Measurements from ENCODE around the gene POLR1D. TPM values are rescaled to one million over a fixed set of nuclear protein-coding genes. Genes with fewer than 3 reads are reported as not detected.

The POLR1D gene
- total and polyA plus RNA-seq, 2 experiments from 2014 or later, result 177 to 197 TPM

DNA sequence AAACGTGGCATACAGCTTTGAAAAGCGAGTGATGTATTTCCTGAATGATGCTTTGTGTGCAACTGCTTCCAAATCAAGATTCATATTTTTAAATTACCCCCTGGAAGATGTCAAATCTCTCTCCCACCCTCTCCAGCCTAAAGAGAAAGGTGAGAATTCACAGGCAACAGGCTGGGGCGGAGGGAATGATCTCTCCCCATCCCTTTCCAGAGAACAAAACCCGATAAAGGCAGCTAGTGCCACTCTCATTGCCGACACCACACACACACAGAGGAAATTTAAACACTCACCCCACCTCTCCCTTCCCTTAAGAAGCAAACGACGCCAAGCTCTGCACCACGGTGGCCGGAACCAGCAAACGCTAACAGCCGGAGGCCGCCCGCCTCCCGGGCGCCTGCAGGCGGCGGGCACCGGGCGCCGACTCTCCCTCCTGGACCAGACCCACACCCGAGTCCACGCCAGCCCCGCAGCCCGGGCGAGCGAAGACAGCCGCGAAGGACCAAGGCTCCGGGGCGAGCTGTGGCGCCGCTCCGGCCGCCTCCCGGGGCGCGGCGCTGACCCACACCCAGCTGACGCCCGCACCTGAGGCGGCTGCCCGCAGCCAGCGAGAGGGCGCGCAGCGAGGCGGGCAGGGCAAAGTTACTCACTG, 1.8 kb upstream of the POLR1D start (continued):
- TF ChIP-seq, protein P1, sequence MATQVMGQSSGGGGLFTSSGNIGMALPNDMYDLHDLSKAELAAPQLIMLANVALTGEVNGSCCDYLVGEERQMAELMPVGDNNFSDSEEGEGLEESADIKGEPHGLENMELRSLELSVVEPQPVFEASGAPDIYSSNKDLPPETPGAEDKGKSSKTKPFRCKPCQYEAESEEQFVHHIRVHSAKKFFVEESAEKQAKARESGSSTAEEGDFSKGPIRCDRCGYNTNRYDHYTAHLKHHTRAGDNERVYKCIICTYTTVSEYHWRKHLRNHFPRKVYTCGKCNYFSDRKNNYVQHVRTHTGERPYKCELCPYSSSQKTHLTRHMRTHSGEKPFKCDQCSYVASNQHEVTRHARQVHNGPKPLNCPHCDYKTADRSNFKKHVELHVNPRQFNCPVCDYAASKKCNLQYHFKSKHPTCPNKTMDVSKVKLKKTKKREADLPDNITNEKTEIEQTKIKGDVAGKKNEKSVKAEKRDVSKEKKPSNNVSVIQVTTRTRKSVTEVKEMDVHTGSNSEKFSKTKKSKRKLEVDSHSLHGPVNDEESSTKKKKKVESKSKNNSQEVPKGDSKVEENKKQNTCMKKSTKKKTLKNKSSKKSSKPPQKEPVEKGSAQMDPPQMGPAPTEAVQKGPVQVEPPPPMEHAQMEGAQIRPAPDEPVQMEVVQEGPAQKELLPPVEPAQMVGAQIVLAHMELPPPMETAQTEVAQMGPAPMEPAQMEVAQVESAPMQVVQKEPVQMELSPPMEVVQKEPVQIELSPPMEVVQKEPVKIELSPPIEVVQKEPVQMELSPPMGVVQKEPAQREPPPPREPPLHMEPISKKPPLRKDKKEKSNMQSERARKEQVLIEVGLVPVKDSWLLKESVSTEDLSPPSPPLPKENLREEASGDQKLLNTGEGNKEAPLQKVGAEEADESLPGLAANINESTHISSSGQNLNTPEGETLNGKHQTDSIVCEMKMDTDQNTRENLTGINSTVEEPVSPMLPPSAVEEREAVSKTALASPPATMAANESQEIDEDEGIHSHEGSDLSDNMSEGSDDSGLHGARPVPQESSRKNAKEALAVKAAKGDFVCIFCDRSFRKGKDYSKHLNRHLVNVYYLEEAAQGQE (IDR thresholded peaks at IDR 0.05; ENCODE audit: unreplicated experiment), result no peak
- TF ChIP-seq POLR2AphosphoS5 (IDR thresholded peaks at IDR 0.05; ENCODE audit: low read depth), result no peak
- no peak for TF ChIP-seq ZNF331 (CRISPR knock-in tag; IDR thresholded peaks at IDR 0.05; ENCODE audit: low read depth)
- TF ChIP-seq JUNB (IDR thresholded peaks at IDR 0.05; ENCODE audit: unreplicated experiment), result no peak
- no peak for TF ChIP-seq ZNF114 (CRISPR knock-in tag; IDR thresholded peaks at IDR 0.05)
- TF ChIP-seq, protein P2, sequence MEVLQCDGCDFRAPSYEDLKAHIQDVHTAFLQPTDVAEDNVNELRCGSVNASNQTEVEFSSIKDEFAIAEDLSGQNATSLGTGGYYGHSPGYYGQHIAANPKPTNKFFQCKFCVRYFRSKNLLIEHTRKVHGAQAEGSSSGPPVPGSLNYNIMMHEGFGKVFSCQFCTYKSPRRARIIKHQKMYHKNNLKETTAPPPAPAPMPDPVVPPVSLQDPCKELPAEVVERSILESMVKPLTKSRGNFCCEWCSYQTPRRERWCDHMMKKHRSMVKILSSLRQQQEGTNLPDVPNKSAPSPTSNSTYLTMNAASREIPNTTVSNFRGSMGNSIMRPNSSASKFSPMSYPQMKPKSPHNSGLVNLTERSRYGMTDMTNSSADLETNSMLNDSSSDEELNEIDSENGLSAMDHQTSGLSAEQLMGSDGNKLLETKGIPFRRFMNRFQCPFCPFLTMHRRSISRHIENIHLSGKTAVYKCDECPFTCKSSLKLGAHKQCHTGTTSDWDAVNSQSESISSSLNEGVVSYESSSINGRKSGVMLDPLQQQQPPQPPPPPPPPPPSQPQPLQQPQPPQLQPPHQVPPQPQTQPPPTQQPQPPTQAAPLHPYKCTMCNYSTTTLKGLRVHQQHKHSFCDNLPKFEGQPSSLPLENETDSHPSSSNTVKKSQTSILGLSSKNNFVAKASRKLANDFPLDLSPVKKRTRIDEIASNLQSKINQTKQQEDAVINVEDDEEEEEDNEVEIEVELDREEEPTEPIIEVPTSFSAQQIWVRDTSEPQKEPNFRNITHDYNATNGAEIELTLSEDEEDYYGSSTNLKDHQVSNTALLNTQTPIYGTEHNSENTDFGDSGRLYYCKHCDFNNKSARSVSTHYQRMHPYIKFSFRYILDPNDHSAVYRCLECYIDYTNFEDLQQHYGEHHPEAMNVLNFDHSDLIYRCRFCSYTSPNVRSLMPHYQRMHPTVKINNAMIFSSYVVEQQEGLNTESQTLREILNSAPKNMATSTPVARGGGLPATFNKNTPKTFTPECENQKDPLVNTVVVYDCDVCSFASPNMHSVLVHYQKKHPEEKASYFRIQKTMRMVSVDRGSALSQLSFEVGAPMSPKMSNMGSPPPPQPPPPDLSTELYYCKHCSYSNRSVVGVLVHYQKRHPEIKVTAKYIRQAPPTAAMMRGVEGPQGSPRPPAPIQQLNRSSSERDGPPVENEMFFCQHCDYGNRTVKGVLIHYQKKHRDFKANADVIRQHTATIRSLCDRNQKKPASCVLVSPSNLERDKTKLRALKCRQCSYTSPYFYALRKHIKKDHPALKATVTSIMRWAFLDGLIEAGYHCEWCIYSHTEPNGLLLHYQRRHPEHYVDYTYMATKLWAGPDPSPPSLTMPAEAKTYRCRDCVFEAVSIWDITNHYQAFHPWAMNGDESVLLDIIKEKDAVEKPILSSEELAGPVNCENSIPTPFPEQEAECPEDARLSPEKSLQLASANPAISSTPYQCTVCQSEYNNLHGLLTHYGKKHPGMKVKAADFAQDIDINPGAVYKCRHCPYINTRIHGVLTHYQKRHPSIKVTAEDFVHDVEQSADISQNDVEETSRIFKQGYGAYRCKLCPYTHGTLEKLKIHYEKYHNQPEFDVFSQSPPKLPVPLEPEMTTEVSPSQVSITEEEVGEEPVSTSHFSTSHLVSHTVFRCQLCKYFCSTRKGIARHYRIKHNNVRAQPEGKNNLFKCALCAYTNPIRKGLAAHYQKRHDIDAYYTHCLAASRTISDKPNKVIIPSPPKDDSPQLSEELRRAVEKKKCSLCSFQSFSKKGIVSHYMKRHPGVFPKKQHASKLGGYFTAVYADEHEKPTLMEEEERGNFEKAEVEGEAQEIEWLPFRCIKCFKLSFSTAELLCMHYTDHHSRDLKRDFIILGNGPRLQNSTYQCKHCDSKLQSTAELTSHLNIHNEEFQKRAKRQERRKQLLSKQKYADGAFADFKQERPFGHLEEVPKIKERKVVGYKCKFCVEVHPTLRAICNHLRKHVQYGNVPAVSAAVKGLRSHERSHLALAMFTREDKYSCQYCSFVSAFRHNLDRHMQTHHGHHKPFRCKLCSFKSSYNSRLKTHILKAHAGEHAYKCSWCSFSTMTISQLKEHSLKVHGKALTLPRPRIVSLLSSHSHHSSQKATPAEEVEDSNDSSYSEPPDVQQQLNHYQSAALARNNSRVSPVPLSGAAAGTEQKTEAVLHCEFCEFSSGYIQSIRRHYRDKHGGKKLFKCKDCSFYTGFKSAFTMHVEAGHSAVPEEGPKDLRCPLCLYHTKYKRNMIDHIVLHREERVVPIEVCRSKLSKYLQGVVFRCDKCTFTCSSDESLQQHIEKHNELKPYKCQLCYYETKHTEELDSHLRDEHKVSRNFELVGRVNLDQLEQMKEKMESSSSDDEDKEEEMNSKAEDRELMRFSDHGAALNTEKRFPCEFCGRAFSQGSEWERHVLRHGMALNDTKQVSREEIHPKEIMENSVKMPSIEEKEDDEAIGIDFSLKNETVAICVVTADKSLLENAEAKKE (CRISPR knock-in tag; IDR thresholded peaks at IDR 0.05), result no peak
- TF ChIP-seq CREB1 (CRISPR knock-in tag; IDR thresholded peaks at IDR 0.05; ENCODE audit: low read depth), result no peak

Data from GM23338 (cell line).